GM12878 (cell line): ENCODE results near the gene FRAS1. TPM values are rescaled to one million over a fixed set of nuclear protein-coding genes. Genes with fewer than 3 reads are reported as not detected.

ENCODE experiments used
- ATAC-seq: fragments of 200-7000 bp; cut with Tn5 transposase; 3 replicates; pipeline ENCODE4 v1.9.1; 2020; ENCODE audit warnings: mild to moderate bottlenecking, moderate library complexity
- BruUV-seq: library from RNA; stranded (reverse); fragments of 400-500 nt; replicated peaks from 2 replicates; lab custom pipeline; 2021; lab: Mats Ljungman, UMichigan
- CTCF ChIA-PET: fragments of 300-600 bp; sonication (Branson Sonifier 250); formaldehyde crosslinking; extraction: SDS; loops from one replicate; lab custom pipeline; 2021; ENCODE audit warnings: inconsistent platforms; lab: Yijun Ruan, JAX
- POLR2A ChIA-PET: fragments of 350-600 bp; formaldehyde crosslinking; extraction: SDS; loops from one replicate; lab custom pipeline; 2021; ENCODE audit warnings: inconsistent platforms; lab: Charles Lee
- RAD21 ChIA-PET: fragments of 300-600 bp; sonication (Branson Sonifier 250); formaldehyde crosslinking; loops from one replicate; lab custom pipeline; 2023; ENCODE audit warnings: antibody characterized with exemption; ENCODE audit not compliant: unreplicated experiment; lab: Charles Lee
- SMC1A ChIA-PET: fragments of 300-600 bp; sonication (Branson Sonifier 250); formaldehyde crosslinking; loops from one replicate; lab custom pipeline; 2023; ENCODE audit not compliant: unreplicated experiment, uncharacterized antibody; lab: Charles Lee
- DNase-seq: peaks from one replicate; pipeline ENCODE4 v3.0.0-alpha.2; 2011; ENCODE audit warnings: low read depth, low spot score
- FAIRE-seq: peaks from 3 replicates; lab custom pipeline; 2011; peaks lifted over from hg19 to GRCh38; lab: Jason Lieb, UNC
- H2AFZ ChIP-seq: 2 replicates; pipeline ENCODE4 v1.6.0; 2011; ENCODE audit warnings: low read depth, low read length, control low read depth; ENCODE audit not compliant: control insufficient read depth
- H3K27ac ChIP-seq: 2 replicates; pipeline ENCODE4 v1.5.1; 2011; ENCODE audit warnings: control low read depth; ENCODE audit not compliant: control insufficient read depth, insufficient read depth
- H3K27me3 ChIP-seq, 2 experiments: replicated peaks in 1 of 2; 2 replicates each; pipeline versions ENCODE4 v1.6.0 to v1.6.1; 2011; ENCODE audit warnings: low read length in 1 of 2; ENCODE audit not compliant: control insufficient read depth in 2 of 2, insufficient read depth in 2 of 2
- H3K36me3 ChIP-seq, 2 experiments: 2 replicates each; pipeline ENCODE4 v1.5.1; 2011; ENCODE audit warnings: low read length in 1 of 2; ENCODE audit not compliant: control insufficient read depth in 2 of 2, insufficient read depth in 2 of 2
- H3K4me1 ChIP-seq: 2 replicates; pipeline ENCODE4 v1.6.1; 2011; ENCODE audit warnings: mild to moderate bottlenecking, low read length, moderate library complexity, mixed read lengths; ENCODE audit not compliant: control insufficient read depth, insufficient read depth
- H3K4me2 ChIP-seq: 2 replicates; pipeline ENCODE4 v1.6.0; 2011; ENCODE audit warnings: control low read depth; ENCODE audit not compliant: control insufficient read depth, insufficient read depth
- H3K4me3 ChIP-seq: fragments of 200-600 bp; sonication (generic); 2 replicates; pipeline ENCODE4 v1.5.1; 2016
- H3K79me2 ChIP-seq: 2 replicates; pipeline ENCODE4 v1.6.0; 2011; ENCODE audit warnings: low read length; ENCODE audit not compliant: control insufficient read depth, insufficient read depth
- H3K9ac ChIP-seq: 2 replicates; pipeline ENCODE4 v1.8.0; 2011; ENCODE audit warnings: low read length, control low read depth, mixed read lengths; ENCODE audit not compliant: control insufficient read depth, insufficient read depth
- H3K9me3 ChIP-seq: replicated peaks from 3 replicates; pipeline ENCODE4 v1.5.1; 2011; ENCODE audit warnings: mild to moderate bottlenecking, low read length; ENCODE audit not compliant: control insufficient read depth, insufficient read depth
- H4K20me1 ChIP-seq: 2 replicates; pipeline ENCODE4 v1.6.0; 2011; ENCODE audit not compliant: control insufficient read depth, insufficient read depth
- CBX5 ChIP-seq: sonication (generic); IDR thresholded peaks from 2 replicates; pipeline ENCODE4 v1.6.1; 2016; ENCODE audit warnings: low read depth, moderate library complexity, mild to moderate bottlenecking, inconsistent platforms
- EP300 ChIP-seq, 2 experiments: fragments of 150-350 bp in 1 of 2; IDR thresholded peaks; 2 replicates each; pipeline ENCODE4 v1.6.1; 2011 to 2012; ENCODE audit warnings: low read depth in 2 of 2, low read length in 2 of 2, borderline replicate concordance in 1 of 2, improper control_type of control experiment in 1 of 2, inconsistent platforms in 1 of 2; ENCODE audit not compliant: control insufficient read depth in 1 of 2
- ETV6 ChIP-seq, 2 experiments: fragments of 450-650 bp in 1 of 2; IDR thresholded peaks in 1 of 2; conservative IDR thresholded peaks in 1 of 2; 2 replicates each; pipeline ENCODE4 v1.6.1; 2014; ENCODE audit warnings: antibody characterized with exemption in 1 of 2, borderline replicate concordance in 1 of 2, low read depth in 1 of 2, mild to moderate bottlenecking in 1 of 2, moderate library complexity in 1 of 2
- HDAC2 ChIP-seq: fragments of 200-600 bp; sonication (generic); IDR thresholded peaks from 2 replicates; pipeline ENCODE4 v1.6.1; 2017
- KDM1A ChIP-seq: fragments of 200-600 bp; sonication (generic); IDR thresholded peaks from 2 replicates; pipeline ENCODE4 v1.6.1; 2016; ENCODE audit warnings: borderline replicate concordance
- RCOR1 ChIP-seq: conservative IDR thresholded peaks from 2 replicates; pipeline ENCODE4 v1.6.1; 2012; ENCODE audit warnings: low read depth, low read length, improper control_type of control experiment
- SIN3A ChIP-seq: IDR thresholded peaks from 2 replicates; pipeline ENCODE4 v1.6.1; 2012; ENCODE audit warnings: low read depth, low read length, improper control_type of control experiment
- STAT1 ChIP-seq: fragments of 450-650 bp; conservative IDR thresholded peaks from 2 replicates; pipeline ENCODE4 v1.6.1; 2014; ENCODE audit warnings: antibody characterized with exemption, mild to moderate bottlenecking
- STAT3 ChIP-seq: IDR thresholded peaks from 2 replicates; pipeline ENCODE4 v1.6.1; 2011; ENCODE audit warnings: low read depth, low read length, improper control_type of control experiment
- ZNF217 ChIP-seq: fragments of 450-650 bp; IDR thresholded peaks from 2 replicates; pipeline ENCODE4 v1.6.1; 2017; ENCODE audit warnings: antibody characterized with exemption, mild to moderate bottlenecking
- WGBS: methylation state at CpG from one replicate; pipeline ENCODE4 v1.1.6; 2016; ENCODE audit warnings: low lambda C conversion rate; ENCODE audit not compliant: insufficient replicate concordance, insufficient coverage; ENCODE audit errors: missing lambda C conversion rate; 5-methylcytosine and 5-hydroxymethylcytosine counted together
- in situ Hi-C: fragments of 300-500 bp; cut with MboI; formaldehyde crosslinking; loops from 9 replicates; pipeline ENCODE4 v1.14.3; 2018; ENCODE audit warnings: mixed read lengths
- intact Hi-C: fragments of 100-400 bp; cut with micrococcal nuclease; formaldehyde crosslinking; loops from one replicate; pipeline ENCODE4 v1.14.2; 2022; ENCODE audit not compliant: unreplicated experiment
- polyA plus RNA-seq, 11 experiments: library from polyadenylated mRNA; depleted of rRNA in 4 of 11; unstranded in 6 of 11; stranded (reverse) in 5 of 11; fragments of >200 nt; fragmentation: Nextera tagmentation in 4 of 11; fragmentation: Illumina TruSeq in 1 of 11; extraction: Ambion mirVana in 4 of 11; extraction: Trizol in 1 of 11; gene quantifications; 1 replicate in 1 of 11; 2 replicates in 10 of 11; pipeline versions ENCODE4 v1.2.1 to v1.2.3, GENCODE V29; 2011 to 2016; ENCODE audit warnings: inconsistent platforms in 2 of 11, missing spikeins in 2 of 11, low read depth in 1 of 11
- total RNA-seq, 4 experiments: library from RNA; depleted of rRNA in 3 of 4; stranded (reverse); fragments of >200 nt in 3 of 4; fragmentation: Illumina TruSeq in 1 of 4; extraction: Trizol in 1 of 4; gene quantifications; 2 replicates each; pipeline versions ENCODE4 v1.2.1 to v1.2.3, GENCODE V29; 2013 to 2021
- TF ChIP-seq, protein P1 (sequence below): IDR thresholded peaks from 2 replicates; pipeline ENCODE4 v1.6.1; 2012; ENCODE audit warnings: low read depth, low read length, improper control_type of control experiment
- TF ChIP-seq, protein P2 (sequence below): fragments of 150-350 bp; IDR thresholded peaks from 2 replicates; pipeline ENCODE4 v1.6.1; 2014; ENCODE audit warnings: mild to moderate bottlenecking, low read depth, low read length
- TF ChIP-seq, protein P3 (sequence below): fragments of 450-650 bp; IDR thresholded peaks from 2 replicates; pipeline ENCODE4 v1.6.1; 2017; ENCODE audit warnings: mild to moderate bottlenecking, low read depth, inconsistent platforms; ENCODE audit not compliant: poor library complexity, severe bottlenecking
- TF ChIP-seq, protein P4 (sequence below): fragments of 150-350 bp; IDR thresholded peaks from 2 replicates; pipeline ENCODE4 v1.6.1; 2016; ENCODE audit warnings: low read depth, low read length
- TF ChIP-seq, protein P5 (sequence below): IDR thresholded peaks from 2 replicates; pipeline ENCODE4 v1.6.1; 2011; ENCODE audit warnings: low read depth, low read length, improper control_type of control experiment, borderline replicate concordance

Gene FRAS1
- total and polyA plus RNA-seq, 10 of the 15 experiments (the other 5 are each of a cell fraction or from before 2014, with no cell fraction given): 0.08 to 11.7 (median 0.20) TPM

DNA sequence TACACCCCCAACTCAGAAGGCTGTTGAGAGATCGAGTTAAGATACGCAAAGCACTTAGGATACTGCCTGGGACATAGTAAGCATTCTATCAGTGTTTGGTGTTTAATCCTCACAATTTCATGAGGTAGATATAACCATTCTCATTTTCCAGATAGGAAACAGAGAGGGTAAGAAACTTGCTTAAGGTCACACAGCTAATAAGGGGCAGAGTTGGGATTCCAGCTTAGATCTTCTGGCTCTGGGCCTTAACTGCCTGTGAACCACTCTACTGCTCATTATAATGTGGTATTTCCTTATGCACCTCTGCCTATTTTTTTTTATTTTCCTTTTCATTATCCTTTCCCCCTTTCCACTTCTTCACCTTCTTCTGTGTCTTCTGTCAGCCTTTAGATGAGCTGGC is 252.2 kb downstream of the FRAS1 start:
- H3K36me3 ChIP-seq: no peaks in the 10 kb centered on the region
- no peaks in the 10 kb centered on the region for H3K4me1 ChIP-seq
- DNase-seq (no peak), ATAC-seq (no peak), FAIRE-seq (no peak)
- no peaks in the 10 kb centered on the region for H4K20me1 ChIP-seq
- ChIA-PET SMC1A (interaction anchor here (1.0 to 5.4 kb wide), 2 partner anchors 11 to 19 kb away, joined by 3 to 29 read pairs; no protein-coding TSS in a partner anchor), CTCF (interaction anchor here (0.8 to 1.1 kb wide), 2 partner anchors 142 to 555 kb away, joined by 3 read pairs; no protein-coding TSS in a partner anchor), RAD21 (no interaction called here), POLR2A (no interaction called here)
- BruUV-seq: no TSS peak
- intact Hi-C loops: no loop called here
- H3K9me3 ChIP-seq: no peaks in the 10 kb centered on the region
- no peak overlapping the region for H3K4me3 ChIP-seq
- H3K4me2 ChIP-seq: no peak overlapping the region
- WGBS: 96% methylated on average over 2 of the region's 2 CpGs
- no peaks in the 10 kb centered on the region for H3K27me3 ChIP-seq
- no peak overlapping the region for H3K9ac ChIP-seq
- H3K79me2 ChIP-seq: no peaks in the 10 kb centered on the region
- H3K27ac ChIP-seq: no peak overlapping the region
- H2AFZ ChIP-seq: no peak overlapping the region
- in situ Hi-C loops: no loop called here
- TF ChIP-seq, protein P1, sequence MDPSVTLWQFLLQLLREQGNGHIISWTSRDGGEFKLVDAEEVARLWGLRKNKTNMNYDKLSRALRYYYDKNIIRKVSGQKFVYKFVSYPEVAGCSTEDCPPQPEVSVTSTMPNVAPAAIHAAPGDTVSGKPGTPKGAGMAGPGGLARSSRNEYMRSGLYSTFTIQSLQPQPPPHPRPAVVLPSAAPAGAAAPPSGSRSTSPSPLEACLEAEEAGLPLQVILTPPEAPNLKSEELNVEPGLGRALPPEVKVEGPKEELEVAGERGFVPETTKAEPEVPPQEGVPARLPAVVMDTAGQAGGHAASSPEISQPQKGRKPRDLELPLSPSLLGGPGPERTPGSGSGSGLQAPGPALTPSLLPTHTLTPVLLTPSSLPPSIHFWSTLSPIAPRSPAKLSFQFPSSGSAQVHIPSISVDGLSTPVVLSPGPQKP: no peak
- TF ChIP-seq SIN3A: no peak
- no peak for TF ChIP-seq STAT3
- TF ChIP-seq, protein P2, sequence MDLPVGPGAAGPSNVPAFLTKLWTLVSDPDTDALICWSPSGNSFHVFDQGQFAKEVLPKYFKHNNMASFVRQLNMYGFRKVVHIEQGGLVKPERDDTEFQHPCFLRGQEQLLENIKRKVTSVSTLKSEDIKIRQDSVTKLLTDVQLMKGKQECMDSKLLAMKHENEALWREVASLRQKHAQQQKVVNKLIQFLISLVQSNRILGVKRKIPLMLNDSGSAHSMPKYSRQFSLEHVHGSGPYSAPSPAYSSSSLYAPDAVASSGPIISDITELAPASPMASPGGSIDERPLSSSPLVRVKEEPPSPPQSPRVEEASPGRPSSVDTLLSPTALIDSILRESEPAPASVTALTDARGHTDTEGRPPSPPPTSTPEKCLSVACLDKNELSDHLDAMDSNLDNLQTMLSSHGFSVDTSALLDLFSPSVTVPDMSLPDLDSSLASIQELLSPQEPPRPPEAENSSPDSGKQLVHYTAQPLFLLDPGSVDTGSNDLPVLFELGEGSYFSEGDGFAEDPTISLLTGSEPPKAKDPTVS: no peak
- no peak for TF ChIP-seq EP300 (IDR thresholded peaks at IDR 0.05; ENCODE audit: borderline replicate concordance in 1 of 2, control insufficient read depth in 1 of 2, low read depth in 2 of 2, low read length in 2 of 2)
- TF ChIP-seq KDM1A: no peak
- TF ChIP-seq RCOR1: no peak
- TF ChIP-seq, protein P3, sequence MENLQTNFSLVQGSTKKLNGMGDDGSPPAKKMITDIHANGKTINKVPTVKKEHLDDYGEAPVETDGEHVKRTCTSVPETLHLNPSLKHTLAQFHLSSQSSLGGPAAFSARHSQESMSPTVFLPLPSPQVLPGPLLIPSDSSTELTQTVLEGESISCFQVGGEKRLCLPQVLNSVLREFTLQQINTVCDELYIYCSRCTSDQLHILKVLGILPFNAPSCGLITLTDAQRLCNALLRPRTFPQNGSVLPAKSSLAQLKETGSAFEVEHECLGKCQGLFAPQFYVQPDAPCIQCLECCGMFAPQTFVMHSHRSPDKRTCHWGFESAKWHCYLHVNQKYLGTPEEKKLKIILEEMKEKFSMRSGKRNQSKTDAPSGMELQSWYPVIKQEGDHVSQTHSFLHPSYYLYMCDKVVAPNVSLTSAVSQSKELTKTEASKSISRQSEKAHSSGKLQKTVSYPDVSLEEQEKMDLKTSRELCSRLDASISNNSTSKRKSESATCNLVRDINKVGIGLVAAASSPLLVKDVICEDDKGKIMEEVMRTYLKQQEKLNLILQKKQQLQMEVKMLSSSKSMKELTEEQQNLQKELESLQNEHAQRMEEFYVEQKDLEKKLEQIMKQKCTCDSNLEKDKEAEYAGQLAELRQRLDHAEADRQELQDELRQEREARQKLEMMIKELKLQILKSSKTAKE: no peak
- TF ChIP-seq ETV6 (conservative IDR thresholded peaks at IDR 0.05 in 1 of 2, IDR thresholded peaks at IDR 0.05 in 1 of 2; ENCODE audit: borderline replicate concordance in 1 of 2, low read depth in 1 of 2): no peak
- TF ChIP-seq STAT1: no peak
- TF ChIP-seq HDAC2: no peak
- TF ChIP-seq ZNF217: no peak
- TF ChIP-seq, protein P4, sequence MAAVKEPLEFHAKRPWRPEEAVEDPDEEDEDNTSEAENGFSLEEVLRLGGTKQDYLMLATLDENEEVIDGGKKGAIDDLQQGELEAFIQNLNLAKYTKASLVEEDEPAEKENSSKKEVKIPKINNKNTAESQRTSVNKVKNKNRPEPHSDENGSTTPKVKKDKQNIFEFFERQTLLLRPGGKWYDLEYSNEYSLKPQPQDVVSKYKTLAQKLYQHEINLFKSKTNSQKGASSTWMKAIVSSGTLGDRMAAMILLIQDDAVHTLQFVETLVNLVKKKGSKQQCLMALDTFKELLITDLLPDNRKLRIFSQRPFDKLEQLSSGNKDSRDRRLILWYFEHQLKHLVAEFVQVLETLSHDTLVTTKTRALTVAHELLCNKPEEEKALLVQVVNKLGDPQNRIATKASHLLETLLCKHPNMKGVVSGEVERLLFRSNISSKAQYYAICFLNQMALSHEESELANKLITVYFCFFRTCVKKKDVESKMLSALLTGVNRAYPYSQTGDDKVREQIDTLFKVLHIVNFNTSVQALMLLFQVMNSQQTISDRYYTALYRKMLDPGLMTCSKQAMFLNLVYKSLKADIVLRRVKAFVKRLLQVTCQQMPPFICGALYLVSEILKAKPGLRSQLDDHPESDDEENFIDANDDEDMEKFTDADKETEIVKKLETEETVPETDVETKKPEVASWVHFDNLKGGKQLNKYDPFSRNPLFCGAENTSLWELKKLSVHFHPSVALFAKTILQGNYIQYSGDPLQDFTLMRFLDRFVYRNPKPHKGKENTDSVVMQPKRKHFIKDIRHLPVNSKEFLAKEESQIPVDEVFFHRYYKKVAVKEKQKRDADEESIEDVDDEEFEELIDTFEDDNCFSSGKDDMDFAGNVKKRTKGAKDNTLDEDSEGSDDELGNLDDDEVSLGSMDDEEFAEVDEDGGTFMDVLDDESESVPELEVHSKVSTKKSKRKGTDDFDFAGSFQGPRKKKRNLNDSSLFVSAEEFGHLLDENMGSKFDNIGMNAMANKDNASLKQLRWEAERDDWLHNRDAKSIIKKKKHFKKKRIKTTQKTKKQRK: no peak
- no peak for TF ChIP-seq CBX5
- TF ChIP-seq, protein P5, sequence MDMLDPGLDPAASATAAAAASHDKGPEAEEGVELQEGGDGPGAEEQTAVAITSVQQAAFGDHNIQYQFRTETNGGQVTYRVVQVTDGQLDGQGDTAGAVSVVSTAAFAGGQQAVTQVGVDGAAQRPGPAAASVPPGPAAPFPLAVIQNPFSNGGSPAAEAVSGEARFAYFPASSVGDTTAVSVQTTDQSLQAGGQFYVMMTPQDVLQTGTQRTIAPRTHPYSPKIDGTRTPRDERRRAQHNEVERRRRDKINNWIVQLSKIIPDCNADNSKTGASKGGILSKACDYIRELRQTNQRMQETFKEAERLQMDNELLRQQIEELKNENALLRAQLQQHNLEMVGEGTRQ: no peak
